HCT116 (cell line): ENCODE measurements around the gene SPEF2.

Experiments used
- CEBPB ChIP-seq: IDR thresholded peaks from 2 replicates; pipeline ENCODE4 v1.6.1; 2012; ENCODE audit warnings: low read depth
- EZH2 ChIP-seq: fragments of 200-600 bp; sonication (generic); IDR thresholded peaks from 2 replicates; pipeline ENCODE4 v1.6.1; 2017; ENCODE audit warnings: antibody characterized with exemption, mixed run types
- POLR2A ChIP-seq: IDR thresholded peaks from 2 replicates; pipeline ENCODE4 v1.7.0; 2011; ENCODE audit warnings: borderline replicate concordance; ENCODE audit not compliant: insufficient read depth, insufficient read length; ENCODE audit errors: extremely low read depth
- TCF7L2 ChIP-seq: IDR thresholded peaks from 2 replicates; pipeline ENCODE4 v1.7.0; 2011; ENCODE audit warnings: borderline replicate concordance, inconsistent platforms; ENCODE audit not compliant: insufficient read depth, insufficient read length; ENCODE audit errors: extremely low read depth
- YY1 ChIP-seq: IDR thresholded peaks from 2 replicates; pipeline ENCODE4 v1.6.1; 2011; ENCODE audit warnings: low read length, low read depth, moderate library complexity, mild to moderate bottlenecking; ENCODE audit not compliant: insufficient replicate concordance; ENCODE audit errors: extremely low read depth
- TF ChIP-seq, protein P1 (sequence below), 3 experiments: fragments of 200-600 bp in 1 of 3; sonication (generic) in 1 of 3; IDR thresholded peaks in 2 of 3; conservative IDR thresholded peaks in 1 of 3; 2 replicates each; pipeline ENCODE4 v1.5.1; 2012 to 2017; ENCODE audit warnings: low read depth in 2 of 3, low read length in 2 of 3, antibody characterized with exemption in 1 of 3, borderline replicate concordance in 1 of 3, control low read depth in 1 of 3, mild to moderate bottlenecking in 1 of 3, mixed read lengths in 1 of 3, mixed run types in 1 of 3, moderate library complexity in 1 of 3; ENCODE audit not compliant: insufficient read depth in 1 of 3

DNA sequence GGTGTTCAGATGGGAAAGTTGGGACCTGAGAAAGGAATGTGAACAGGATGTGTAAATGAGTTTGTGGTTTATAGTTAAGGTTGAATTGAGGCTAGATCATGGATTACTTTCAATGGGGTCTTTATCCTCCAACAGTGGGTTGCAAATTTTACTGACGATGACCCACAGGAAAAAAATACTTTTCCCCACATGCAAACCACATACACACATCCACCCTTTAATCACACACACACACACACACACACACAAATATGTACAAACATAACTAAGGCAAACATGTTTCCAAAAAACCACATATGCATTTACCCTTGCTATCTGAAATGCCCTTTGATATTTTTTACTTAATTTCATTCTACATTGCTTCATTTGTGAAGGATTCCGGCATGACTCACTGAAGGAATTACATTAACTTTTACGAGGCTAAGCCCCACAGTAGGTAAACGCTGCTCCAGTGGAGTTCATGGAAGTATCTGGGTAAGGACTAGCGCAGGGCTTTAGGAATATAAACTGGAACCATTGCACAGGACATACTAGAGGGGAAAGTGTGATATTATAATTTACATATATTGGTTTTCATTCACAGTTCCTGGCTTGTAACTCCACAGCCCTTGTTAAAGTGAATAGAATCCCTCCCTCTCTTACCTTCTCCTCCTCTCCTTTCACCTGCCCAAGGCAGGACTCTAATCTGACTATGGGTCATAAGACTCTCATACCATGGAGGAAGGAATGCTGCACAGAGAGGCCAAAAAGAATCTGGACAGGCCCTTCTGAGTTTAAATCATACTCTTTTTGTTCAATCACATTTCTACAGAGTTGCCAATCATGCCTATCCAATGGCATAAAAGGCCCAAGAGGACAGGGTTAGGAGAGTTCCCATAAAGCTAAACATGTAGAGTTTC lies 8.5 kb upstream of the SPEF2 start:
- TF ChIP-seq, protein P1, sequence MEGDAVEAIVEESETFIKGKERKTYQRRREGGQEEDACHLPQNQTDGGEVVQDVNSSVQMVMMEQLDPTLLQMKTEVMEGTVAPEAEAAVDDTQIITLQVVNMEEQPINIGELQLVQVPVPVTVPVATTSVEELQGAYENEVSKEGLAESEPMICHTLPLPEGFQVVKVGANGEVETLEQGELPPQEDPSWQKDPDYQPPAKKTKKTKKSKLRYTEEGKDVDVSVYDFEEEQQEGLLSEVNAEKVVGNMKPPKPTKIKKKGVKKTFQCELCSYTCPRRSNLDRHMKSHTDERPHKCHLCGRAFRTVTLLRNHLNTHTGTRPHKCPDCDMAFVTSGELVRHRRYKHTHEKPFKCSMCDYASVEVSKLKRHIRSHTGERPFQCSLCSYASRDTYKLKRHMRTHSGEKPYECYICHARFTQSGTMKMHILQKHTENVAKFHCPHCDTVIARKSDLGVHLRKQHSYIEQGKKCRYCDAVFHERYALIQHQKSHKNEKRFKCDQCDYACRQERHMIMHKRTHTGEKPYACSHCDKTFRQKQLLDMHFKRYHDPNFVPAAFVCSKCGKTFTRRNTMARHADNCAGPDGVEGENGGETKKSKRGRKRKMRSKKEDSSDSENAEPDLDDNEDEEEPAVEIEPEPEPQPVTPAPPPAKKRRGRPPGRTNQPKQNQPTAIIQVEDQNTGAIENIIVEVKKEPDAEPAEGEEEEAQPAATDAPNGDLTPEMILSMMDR (IDR thresholded peaks at IDR 0.05 in 2 of 3, conservative IDR thresholded peaks at IDR 0.05 in 1 of 3; ENCODE audit: borderline replicate concordance in 1 of 3, insufficient read depth in 1 of 3, low read depth in 2 of 3, low read length in 2 of 3) = no peak
- TF ChIP-seq TCF7L2 (no peak), EZH2 (no peak), CEBPB (no peak), POLR2A (no peak), YY1 (no peak)
